Hepatocyte (in vitro differentiated cells): Measurements from ENCODE around the gene SMARCA5. TPM values are rescaled to one million over a fixed set of nuclear protein-coding genes. Genes with fewer than 3 reads are reported as not detected.

Experiments
- DNase-seq: peaks from one replicate; pipeline ENCODE4 v3.0.0-alpha.2; 2016; ENCODE audit warnings: low spot score
- H2AFZ ChIP-seq: fragments of 200-600 bp; sonication (generic); 2 replicates; pipeline ENCODE4 v1.6.0; 2016; ENCODE audit warnings: antibody characterized with exemption, mild to moderate bottlenecking
- H3K27ac ChIP-seq: fragments of 200-600 bp; sonication (generic); 2 replicates; pipeline ENCODE4 v1.5.1; 2016; ENCODE audit warnings: mild to moderate bottlenecking
- H3K27me3 ChIP-seq: fragments of 200-600 bp; sonication (generic); 2 replicates; pipeline ENCODE4 v1.6.1; 2016
- H3K36me3 ChIP-seq: fragments of 200-600 bp; sonication (generic); replicated peaks from 2 replicates; pipeline ENCODE4 v1.5.1; 2016; ENCODE audit warnings: low read depth; ENCODE audit not compliant: insufficient read depth
- H3K4me1 ChIP-seq: fragments of 200-600 bp; sonication (generic); 2 replicates; pipeline ENCODE4 v1.5.1; 2016; ENCODE audit warnings: mild to moderate bottlenecking, moderate library complexity; ENCODE audit not compliant: insufficient read depth
- H3K4me2 ChIP-seq: fragments of 200-600 bp; sonication (generic); 2 replicates; pipeline ENCODE4 v1.6.0; 2016
- H3K4me3 ChIP-seq: fragments of 200-600 bp; sonication (generic); 2 replicates; pipeline ENCODE4 v1.5.1; 2016; ENCODE audit warnings: mild to moderate bottlenecking
- H3K79me2 ChIP-seq: fragments of 200-600 bp; sonication (generic); 2 replicates; pipeline ENCODE4 v1.6.0; 2017; ENCODE audit warnings: mild to moderate bottlenecking
- H3K9me2 ChIP-seq: fragments of 200-600 bp; sonication (generic); replicated peaks from 2 replicates; pipeline ENCODE4 v1.6.0; 2017; ENCODE audit warnings: mild to moderate bottlenecking; ENCODE audit not compliant: insufficient read depth
- H3K9me3 ChIP-seq: fragments of 200-600 bp; sonication (generic); 2 replicates; pipeline ENCODE4 v1.5.1; 2016; ENCODE audit warnings: low read depth, mild to moderate bottlenecking
- H4K20me1 ChIP-seq: fragments of 200-600 bp; sonication (generic); 2 replicates; pipeline ENCODE4 v1.6.0; 2016; ENCODE audit warnings: mild to moderate bottlenecking; ENCODE audit not compliant: insufficient read depth, poor library complexity, severe bottlenecking
- EZH2 ChIP-seq: fragments of 200-600 bp; sonication (generic); IDR thresholded peaks from 2 replicates; pipeline ENCODE4 v1.6.1; 2016; ENCODE audit warnings: antibody characterized with exemption, mild to moderate bottlenecking, borderline replicate concordance
- EZH2phosphoT487 ChIP-seq: fragments of 200-600 bp; sonication (generic); IDR thresholded peaks from one replicate; pipeline ENCODE4 v1.6.1; 2018; ENCODE audit warnings: antibody characterized with exemption, mild to moderate bottlenecking, low read depth, moderate library complexity; ENCODE audit not compliant: unreplicated experiment, severe bottlenecking
- WGBS: methylation state at CpG from one replicate; pipeline ENCODE4 v1.1.6; 2016; ENCODE audit warnings: low lambda C conversion rate; ENCODE audit errors: missing lambda C conversion rate; 5-methylcytosine and 5-hydroxymethylcytosine counted together
- polyA plus RNA-seq: library from polyadenylated mRNA; unstranded; fragments of >200 nt; fragmentation: Nextera tagmentation; extraction: Ambion mirVana; gene quantifications from 2 replicates; pipeline ENCODE4 v1.2.1, GENCODE V29; 2016
- total RNA-seq: library from RNA; depleted of rRNA; stranded (reverse); fragments of >200 nt; gene quantifications from 2 replicates; pipeline ENCODE4 v1.2.3, GENCODE V29; 2014
- TF ChIP-seq, protein P1 (sequence below): fragments of 200-600 bp; sonication (generic); IDR thresholded peaks from 2 replicates; pipeline ENCODE4 v1.5.1; 2016; ENCODE audit warnings: antibody characterized with exemption, mild to moderate bottlenecking; ENCODE audit not compliant: poor library complexity

Gene SMARCA5
- total and polyA plus RNA-seq, 2 experiments from 2014 or later: 38.7 to 73.0 TPM

DNA sequence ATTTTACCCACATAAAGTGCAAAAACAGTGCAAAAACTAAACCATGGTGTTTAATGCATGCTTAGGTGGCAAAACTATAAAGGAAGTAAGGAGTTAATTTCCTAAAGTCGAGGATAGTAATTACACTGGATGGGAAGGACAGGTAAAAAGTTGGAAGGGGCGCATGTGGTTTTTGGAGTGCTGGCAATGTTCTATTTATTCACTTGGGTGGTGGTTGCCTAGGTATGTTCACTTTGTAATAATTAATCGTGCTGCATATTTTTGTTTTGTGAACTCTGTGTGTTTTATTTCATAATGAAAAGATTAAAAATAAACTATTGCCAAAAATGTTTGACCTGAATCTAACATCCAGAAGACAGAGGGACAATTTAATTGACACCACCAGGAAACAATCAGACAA is 32.1 kb upstream of the SMARCA5 start:
- WGBS: 78% methylated on average over 3 of the region's 3 CpGs

DNA sequence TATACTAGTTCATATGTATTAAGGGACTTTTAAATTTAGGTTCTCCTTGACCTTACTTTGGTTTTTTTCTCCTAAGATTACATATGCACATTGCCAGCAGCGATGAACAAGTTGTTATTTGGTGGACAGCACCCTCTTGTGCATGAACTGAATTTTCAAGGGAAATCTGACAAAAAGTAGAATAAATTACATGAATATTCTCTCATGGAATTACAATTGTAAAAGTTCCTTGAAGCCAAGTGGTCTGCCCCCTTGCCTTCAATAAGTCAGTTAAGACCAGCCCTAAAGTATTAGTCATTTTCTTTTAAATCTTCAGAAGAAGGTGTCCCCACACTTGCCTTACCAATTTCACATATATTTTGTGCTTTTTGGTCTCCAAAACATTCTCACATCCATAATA is 30.7 kb upstream of the SMARCA5 start:
- H3K27ac ChIP-seq: no peak overlapping the region
- TF ChIP-seq, protein P1, sequence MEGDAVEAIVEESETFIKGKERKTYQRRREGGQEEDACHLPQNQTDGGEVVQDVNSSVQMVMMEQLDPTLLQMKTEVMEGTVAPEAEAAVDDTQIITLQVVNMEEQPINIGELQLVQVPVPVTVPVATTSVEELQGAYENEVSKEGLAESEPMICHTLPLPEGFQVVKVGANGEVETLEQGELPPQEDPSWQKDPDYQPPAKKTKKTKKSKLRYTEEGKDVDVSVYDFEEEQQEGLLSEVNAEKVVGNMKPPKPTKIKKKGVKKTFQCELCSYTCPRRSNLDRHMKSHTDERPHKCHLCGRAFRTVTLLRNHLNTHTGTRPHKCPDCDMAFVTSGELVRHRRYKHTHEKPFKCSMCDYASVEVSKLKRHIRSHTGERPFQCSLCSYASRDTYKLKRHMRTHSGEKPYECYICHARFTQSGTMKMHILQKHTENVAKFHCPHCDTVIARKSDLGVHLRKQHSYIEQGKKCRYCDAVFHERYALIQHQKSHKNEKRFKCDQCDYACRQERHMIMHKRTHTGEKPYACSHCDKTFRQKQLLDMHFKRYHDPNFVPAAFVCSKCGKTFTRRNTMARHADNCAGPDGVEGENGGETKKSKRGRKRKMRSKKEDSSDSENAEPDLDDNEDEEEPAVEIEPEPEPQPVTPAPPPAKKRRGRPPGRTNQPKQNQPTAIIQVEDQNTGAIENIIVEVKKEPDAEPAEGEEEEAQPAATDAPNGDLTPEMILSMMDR: peak; percentile 78
- TF ChIP-seq EZH2: no peak
- H2AFZ ChIP-seq: no peak overlapping the region
- no peak overlapping the region for H3K4me3 ChIP-seq
- no peak overlapping the region for H3K4me2 ChIP-seq
- H4K20me1 ChIP-seq: no peaks in the 10 kb centered on the region
- no peaks in the 10 kb centered on the region for H3K4me1 ChIP-seq
- no peaks in the 10 kb centered on the region for H3K9me3 ChIP-seq
- DNase-seq: peak; percentile 47
- no peaks in the 10 kb centered on the region for H3K79me2 ChIP-seq
- H3K36me3 ChIP-seq: no peaks in the 10 kb centered on the region
- WGBS: 29% methylated on average over 1 of the region's 1 CpG
- H3K9me2 ChIP-seq: no peaks in the 10 kb centered on the region
- no peaks in the 10 kb centered on the region for H3K27me3 ChIP-seq

More for the DNA sequence above, 32.1 kb upstream of the SMARCA5 start:
- TF ChIP-seq EZH2phosphoT487: no peak
- TF ChIP-seq EZH2: no peak
- TF ChIP-seq, protein P1: no peak
- Histone ChIP-seq H3K4me1 (no peaks in the 10 kb centered on the region), H3K4me3 (no peak overlapping the region), H3K27me3 (no peaks in the 10 kb centered on the region), H3K4me2 (no peak overlapping the region), H3K9me2 (no peaks in the 10 kb centered on the region), H3K36me3 (no peaks in the 10 kb centered on the region), H3K27ac (no peak overlapping the region), H3K9me3 (no peaks in the 10 kb centered on the region), H4K20me1 (no peaks in the 10 kb centered on the region), H3K79me2 (no peaks in the 10 kb centered on the region), H2AFZ (no peak overlapping the region)
- DNase-seq: no peak

DNA sequence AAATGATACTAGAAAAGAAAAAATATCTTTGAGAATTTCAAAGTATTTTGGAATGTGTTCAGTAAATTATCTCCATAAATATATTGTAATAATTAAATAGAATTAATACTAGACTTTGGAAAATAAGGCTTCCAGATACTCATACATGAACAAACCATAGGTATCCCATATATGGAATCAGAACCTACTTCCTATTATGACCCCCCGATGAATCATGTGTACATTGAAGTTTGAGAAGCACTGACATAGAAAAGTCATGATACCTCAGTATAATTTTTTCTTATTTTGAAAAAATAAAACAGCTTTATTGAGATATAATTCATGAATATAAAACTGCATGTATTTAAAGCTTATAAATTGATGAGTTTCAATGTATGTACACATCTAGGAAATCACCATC is 27.2 kb upstream of the SMARCA5 start:
- Histone ChIP-seq H3K36me3 (no peaks in the 10 kb centered on the region), H3K27me3 (no peaks in the 10 kb centered on the region), H3K9me3 (no peaks in the 10 kb centered on the region), H3K9me2 (no peaks in the 10 kb centered on the region), H3K4me3 (no peak overlapping the region), H3K27ac (no peak overlapping the region), H3K4me1 (no peaks in the 10 kb centered on the region), H4K20me1 (no peaks in the 10 kb centered on the region), H3K4me2 (no peak overlapping the region), H3K79me2 (no peaks in the 10 kb centered on the region), H2AFZ (no peak overlapping the region)
- TF ChIP-seq, protein P1: no peak
- no peak for TF ChIP-seq EZH2phosphoT487
- no peak for TF ChIP-seq EZH2
- DNase-seq: no peak
- WGBS: 89% methylated on average over 1 of the region's 1 CpG

DNA sequence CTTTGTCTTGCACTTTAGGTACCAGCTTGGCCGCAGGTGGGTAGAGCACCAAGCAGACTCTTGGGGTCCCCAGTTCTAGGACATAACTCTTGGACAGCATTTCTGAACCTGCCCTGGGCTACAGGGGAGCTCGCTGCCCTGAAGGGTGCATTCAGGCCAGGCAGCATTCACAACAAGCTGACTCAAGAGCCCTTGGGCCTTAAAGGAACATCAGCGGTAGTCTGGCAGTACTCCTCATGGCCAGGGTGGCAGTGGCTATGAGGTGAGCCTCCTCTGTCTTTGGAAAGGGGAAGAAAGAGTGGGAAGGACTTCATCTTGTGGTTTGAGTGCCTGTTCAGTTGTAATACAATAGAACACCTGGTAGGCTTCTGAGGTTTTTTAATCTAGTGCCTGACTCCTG is 24.8 kb upstream of the SMARCA5 start:
- no peak for DNase-seq
- Histone ChIP-seq H2AFZ (no peak overlapping the region), H3K27ac (no peak overlapping the region), H3K79me2 (no peaks in the 10 kb centered on the region), H3K4me1 (no peaks in the 10 kb centered on the region), H4K20me1 (no peaks in the 10 kb centered on the region), H3K9me3 (no peaks in the 10 kb centered on the region), H3K4me3 (no peak overlapping the region), H3K9me2 (no peaks in the 10 kb centered on the region), H3K27me3 (no peaks in the 10 kb centered on the region), H3K36me3 (no peaks in the 10 kb centered on the region), H3K4me2 (no peak overlapping the region)
- WGBS: 91% methylated on average over 3 of the region's 3 CpGs
- TF ChIP-seq EZH2phosphoT487 (no peak), EZH2 (no peak)
- TF ChIP-seq, protein P1: no peak
